GM19035 (cell line): ENCODE data around the gene IL21R.

Experiments
- ATAC-seq: cut with Tn5 transposase; IDR thresholded peaks from one replicate; pipeline ENCODE4 v1.9.1; 2021; ENCODE audit not compliant: unreplicated experiment

IL21R gene

GRCh38 chr16:27401768-27402568 lies at the start of gene IL21R:
TSS of gene IL21R (plus strand) at chr16:27402174. CDS start at chr16:27430072, 27,898 bp downstream.
- ATAC-seq, result peak; percentile 53

DNA sequence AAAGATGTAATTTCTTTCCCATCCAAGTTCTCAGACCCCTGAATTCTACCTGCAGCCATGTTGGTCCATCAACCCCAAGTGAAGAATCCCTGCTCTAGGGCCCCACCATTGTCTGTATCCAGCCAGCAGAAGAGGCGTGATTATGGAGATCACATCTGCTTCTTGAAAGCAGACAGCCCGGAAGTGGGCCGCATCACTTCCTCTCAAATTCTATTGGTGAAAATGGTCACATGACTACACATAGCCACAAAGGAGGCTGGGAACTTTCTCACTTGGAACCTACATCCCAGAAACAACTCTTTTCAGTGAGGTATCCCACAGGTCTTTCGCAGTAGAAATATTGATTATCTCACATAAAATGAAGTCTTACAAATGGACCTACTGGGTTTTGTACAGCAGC lies 48.1 kb upstream of the IL21R start:
- no peak for ATAC-seq

GRCh38 chr16:27355610-27356009 lies 46.4 kb upstream of the IL21R start:
- no peak for ATAC-seq

- no peak for ATAC-seq
Observed at GRCh38 chr16:27356794-27357193, 45.2 kb upstream of the IL21R start.

DNA sequence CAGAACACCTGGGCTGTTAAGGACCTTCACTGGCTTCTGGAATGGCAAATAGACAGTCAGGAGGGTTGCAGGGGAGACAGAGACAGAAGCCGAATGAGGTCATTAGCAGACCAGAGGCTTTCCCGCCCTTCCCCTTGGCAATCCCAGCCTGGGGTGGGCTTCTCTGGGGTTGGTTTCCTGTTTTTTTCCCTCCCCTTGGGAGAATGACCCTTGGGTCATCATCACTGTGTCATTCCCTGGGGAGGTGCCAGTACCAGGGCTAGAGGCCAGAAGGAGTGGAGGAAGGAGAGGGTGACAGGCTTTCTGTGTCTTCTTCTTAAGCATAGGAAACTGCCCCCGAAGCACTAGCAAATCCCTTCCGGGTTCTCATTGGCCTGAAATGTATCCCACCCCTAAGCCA lies 42.9 kb upstream of the IL21R start:
- no peak for ATAC-seq

GRCh38 chr16:27359615-27360014 lies 42.4 kb upstream of the IL21R start:
- no peak for ATAC-seq

DNA sequence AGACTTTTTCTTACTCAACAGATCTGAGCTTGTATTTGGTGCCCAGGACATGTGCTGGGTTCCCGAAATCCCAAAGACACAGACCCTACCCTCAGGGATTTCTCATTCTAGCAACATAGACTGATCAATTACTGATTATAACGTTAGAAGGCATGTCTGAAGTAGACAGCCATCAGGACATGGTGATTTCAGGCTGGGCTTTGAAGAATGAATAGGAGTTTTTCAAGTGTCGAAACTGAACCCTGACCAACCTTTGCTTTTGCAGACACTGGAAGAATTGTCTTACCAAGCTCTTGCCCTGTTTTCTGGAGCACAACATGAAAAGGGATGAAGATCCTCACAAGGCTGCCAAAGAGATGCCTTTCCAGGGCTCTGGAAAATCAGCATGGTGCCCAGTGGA lies 40.0 kb upstream of the IL21R start:
- no peak for ATAC-seq

DNA sequence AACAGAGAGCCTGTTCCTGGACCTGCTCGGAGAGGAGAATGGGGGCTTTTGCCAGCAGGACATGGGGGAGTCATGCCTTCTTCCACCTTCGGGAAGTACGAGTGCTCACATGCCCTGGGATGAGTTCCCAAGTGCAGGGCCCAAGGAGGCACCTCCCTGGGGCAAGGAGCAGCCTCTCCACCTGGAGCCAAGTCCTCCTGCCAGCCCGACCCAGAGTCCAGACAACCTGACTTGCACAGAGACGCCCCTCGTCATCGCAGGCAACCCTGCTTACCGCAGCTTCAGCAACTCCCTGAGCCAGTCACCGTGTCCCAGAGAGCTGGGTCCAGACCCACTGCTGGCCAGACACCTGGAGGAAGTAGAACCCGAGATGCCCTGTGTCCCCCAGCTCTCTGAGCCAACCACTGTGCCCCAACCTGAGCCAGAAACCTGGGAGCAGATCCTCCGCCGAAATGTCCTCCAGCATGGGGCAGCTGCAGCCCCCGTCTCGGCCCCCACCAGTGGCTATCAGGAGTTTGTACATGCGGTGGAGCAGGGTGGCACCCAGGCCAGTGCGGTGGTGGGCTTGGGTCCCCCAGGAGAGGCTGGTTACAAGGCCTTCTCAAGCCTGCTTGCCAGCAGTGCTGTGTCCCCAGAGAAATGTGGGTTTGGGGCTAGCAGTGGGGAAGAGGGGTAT lies 39.3 kb upstream of the IL21R start:
- ATAC-seq, result no peak

DNA sequence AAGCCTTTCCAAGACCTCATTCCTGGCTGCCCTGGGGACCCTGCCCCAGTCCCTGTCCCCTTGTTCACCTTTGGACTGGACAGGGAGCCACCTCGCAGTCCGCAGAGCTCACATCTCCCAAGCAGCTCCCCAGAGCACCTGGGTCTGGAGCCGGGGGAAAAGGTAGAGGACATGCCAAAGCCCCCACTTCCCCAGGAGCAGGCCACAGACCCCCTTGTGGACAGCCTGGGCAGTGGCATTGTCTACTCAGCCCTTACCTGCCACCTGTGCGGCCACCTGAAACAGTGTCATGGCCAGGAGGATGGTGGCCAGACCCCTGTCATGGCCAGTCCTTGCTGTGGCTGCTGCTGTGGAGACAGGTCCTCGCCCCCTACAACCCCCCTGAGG lies 38.7 kb upstream of the IL21R start:
- no peak for ATAC-seq

DNA sequence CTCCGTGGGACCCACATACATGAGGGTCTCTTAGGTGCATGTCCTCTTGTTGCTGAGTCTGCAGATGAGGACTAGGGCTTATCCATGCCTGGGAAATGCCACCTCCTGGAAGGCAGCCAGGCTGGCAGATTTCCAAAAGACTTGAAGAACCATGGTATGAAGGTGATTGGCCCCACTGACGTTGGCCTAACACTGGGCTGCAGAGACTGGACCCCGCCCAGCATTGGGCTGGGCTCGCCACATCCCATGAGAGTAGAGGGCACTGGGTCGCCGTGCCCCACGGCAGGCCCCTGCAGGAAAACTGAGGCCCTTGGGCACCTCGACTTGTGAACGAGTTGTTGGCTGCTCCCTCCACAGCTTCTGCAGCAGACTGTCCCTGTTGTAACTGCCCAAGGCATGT lies 38.2 kb upstream of the IL21R start:
- no peak for ATAC-seq

- no peak for ATAC-seq
Observed at GRCh38 chr16:27364493-27365141, 37.4 kb upstream of the IL21R start.

DNA sequence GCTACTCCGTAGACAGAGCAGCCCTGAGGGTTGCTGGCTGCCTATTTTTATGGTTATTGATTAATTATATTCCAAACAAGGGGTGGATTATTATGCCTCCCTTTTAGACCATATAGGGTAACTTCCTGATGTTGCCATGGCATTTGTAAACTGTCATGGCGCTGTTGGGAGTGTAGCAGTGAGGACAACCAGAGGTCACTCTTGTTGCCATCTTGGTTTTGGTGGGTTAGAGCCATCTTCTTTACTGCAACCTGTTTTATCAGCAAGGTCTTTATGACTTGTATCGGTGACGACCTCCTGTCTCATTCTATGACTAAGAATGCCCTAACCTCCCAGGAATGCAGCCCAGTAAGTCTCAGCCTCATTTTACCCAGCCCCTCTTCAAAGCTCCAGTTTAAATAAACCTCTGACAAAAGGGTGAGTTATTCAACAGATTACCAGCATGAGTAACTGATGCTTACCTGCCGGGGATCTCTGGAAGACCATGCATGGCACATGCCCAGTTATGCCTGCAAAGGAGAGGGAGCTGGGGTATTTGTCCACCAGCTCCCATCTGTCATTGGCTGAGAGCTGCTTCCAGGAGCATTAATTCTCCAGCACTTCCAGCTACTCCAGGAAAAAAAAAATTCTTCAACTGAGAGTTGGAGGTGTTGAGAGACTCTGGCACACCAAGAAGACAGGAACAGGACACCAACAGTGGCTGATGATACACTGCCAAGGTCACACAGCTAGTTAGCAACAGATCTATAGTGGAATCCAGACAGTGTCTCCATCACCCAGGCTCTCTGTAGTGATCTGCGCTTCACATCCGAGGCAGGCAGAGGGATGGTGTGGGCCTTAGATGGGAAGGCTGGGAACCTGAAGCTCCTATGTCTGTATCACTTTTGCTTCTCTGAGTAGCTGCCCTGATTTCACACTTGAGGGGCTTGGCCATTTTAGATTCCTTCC lies 36.6 kb upstream of the IL21R start:
- ATAC-seq, result no peak

DNA sequence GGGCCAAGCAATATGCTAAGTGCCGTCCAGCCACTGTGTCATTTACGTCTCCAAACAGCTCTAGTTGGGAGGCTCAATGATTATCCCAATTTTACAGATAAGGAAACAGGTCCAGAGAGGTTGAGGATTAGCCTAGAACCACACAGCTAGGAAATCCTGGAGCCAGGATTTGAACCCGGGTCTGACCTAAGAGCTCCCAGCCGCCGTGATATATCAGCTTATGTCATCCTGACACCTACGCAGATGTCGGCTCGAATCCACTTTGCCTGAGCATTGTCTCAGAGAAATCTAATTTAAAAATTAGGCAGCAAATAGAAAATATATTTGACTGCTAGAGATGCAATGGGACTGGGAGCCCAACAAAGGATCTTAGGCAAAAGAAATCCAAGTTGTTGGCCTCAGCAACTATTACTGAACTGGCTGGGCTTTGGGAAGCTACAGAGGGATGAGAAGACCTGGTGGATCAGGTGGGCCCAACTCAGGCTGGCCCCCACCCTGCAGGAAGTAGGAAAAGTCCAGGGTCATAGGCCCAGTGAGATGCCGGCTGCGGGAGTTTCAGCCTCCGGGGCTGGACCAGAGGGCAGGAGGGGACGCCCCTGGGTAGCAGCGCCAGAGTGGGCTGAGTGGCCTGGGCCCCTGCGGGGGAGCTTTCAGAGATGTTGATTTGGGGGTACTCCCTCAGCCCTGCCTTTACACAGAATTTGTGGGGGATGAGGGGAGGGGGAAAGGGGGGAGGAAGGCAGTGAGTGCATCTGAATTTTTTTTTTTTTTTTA lies 35.1 kb upstream of the IL21R start:
- ATAC-seq, result peak; percentile 15

- peak; percentile 63 for ATAC-seq
Observed at GRCh38 chr16:27367461-27368357, 34.3 kb upstream of the IL21R start.

- ATAC-seq, result no peak
Observed at GRCh38 chr16:27368358-27368722, 33.6 kb upstream of the IL21R start.

DNA sequence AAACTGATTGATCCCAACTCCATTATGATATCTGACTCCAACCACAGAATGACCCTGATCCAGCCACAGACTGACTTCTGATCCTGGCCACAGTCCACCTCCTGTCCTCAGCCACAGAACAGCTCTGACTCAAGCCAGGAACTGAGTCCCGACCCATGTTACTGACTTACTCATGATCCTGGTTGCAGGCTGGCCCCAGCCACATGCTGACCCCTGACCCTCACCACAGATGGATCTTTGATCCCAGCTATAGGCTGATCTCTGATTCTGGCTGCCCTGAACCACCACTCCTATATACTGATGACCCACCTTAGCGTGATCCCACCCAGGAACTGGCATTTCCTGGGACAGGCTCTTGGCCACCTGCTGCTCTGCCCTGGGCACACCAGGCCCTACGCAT lies 32.2 kb upstream of the IL21R start:
- no peak for ATAC-seq

- ATAC-seq, result no peak
Observed at GRCh38 chr16:27370318-27370717, 31.7 kb upstream of the IL21R start.

DNA sequence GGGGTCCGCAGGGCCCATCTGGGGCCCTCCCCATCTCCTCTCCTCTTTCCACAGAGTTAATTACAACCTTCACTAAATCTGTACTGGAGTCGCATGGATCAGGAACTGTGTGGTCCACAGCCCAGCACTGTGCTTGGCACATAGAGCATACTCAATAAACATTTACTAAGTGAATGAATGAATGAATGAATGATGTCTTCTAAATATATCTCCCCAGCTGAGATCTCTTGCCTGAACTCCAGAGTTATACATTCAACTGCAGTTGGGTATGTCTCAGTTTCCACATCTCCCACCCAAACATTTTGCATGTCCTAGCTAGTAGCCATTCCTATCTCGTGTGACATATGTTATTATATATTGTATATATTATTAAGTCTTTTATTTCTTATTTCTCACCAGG lies 28.7 kb upstream of the IL21R start:
- ATAC-seq, result no peak

DNA sequence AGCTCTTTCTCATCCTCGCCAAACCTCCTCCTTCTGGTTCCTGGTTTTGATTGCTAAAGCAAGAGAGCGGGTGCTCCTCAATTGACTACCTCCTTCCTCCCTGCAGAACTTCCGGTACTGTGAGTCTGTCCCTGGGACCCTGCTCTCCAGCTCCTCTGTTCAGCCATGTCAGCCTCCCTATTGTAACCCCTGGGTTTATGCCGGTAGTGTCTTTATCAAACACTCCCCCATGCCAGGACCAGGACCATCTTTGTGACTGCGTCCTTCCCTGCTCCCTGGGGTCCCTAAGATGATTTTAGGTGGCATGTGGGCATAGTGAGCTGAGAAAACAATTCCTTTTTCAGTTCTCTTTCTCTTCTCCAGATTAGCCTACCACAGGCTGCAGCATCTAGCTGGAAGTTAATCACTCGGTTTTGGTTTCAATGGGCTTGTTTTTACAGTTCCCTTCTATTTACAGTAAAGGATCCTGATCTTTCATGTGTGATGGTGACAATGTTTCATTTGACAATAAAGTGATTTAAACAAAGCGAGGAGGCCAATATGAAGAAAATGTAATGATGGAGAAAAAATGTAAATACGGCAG lies 27.7 kb upstream of the IL21R start:
- ATAC-seq, result no peak
